Endodermal cell (in vitro differentiated cells): ENCODE data around the gene ALS2CL. TPM values are rescaled to one million over a fixed set of nuclear protein-coding genes. Genes with fewer than 3 reads are reported as not detected.

Source experiments
- DNase-seq: peaks from one replicate; pipeline ENCODE4 v3.0.0-alpha.2; 2017
- H3K27ac ChIP-seq: 2 replicates; pipeline ENCODE4 v1.5.1; 2013; ENCODE audit warnings: mild to moderate bottlenecking, low read depth, low read length, moderate library complexity
- H3K27me3 ChIP-seq: 2 replicates; pipeline ENCODE4 v1.6.1; 2013; ENCODE audit warnings: mild to moderate bottlenecking, low read length, moderate library complexity; ENCODE audit not compliant: insufficient read depth, control insufficient read depth, poor library complexity, severe bottlenecking
- H3K36me3 ChIP-seq: 2 replicates; pipeline ENCODE4 v1.7.0; 2013; ENCODE audit warnings: mild to moderate bottlenecking, low read length, moderate library complexity; ENCODE audit not compliant: control insufficient read depth, insufficient read depth
- H3K4me1 ChIP-seq: one replicate; pipeline ENCODE4 v1.7.0; 2013; ENCODE audit warnings: low read length; ENCODE audit not compliant: control insufficient read depth, insufficient read depth
- H3K4me3 ChIP-seq: 2 replicates; pipeline ENCODE4 v1.5.1; 2013; ENCODE audit warnings: mild to moderate bottlenecking, low read length, moderate library complexity
- H3K9ac ChIP-seq: 2 replicates; pipeline ENCODE4 v1.6.1; 2013; ENCODE audit warnings: mild to moderate bottlenecking, low read length, moderate library complexity; ENCODE audit not compliant: poor library complexity, severe bottlenecking; ENCODE audit errors: extremely low read depth
- H3K9me3 ChIP-seq: 2 replicates; pipeline ENCODE4 v1.6.1; 2013; ENCODE audit warnings: mild to moderate bottlenecking, low read length, moderate library complexity; ENCODE audit not compliant: control insufficient read depth
- H3K27ac Mint-ChIP-seq: 2 replicates; pipeline ENCODE4 v1.8.0; 2020; ENCODE audit warnings: mixed read lengths
- H3K27me3 Mint-ChIP-seq: 2 replicates; pipeline ENCODE4 v1.8.0; 2021; ENCODE audit warnings: mild to moderate bottlenecking, mixed read lengths; ENCODE audit not compliant: insufficient read depth
- H3K36me3 Mint-ChIP-seq: 2 replicates; pipeline ENCODE4 v1.8.0; 2020; ENCODE audit warnings: low read depth, mixed read lengths
- H3K4me1 Mint-ChIP-seq: 2 replicates; pipeline ENCODE4 v1.8.0; 2020; ENCODE audit warnings: mixed read lengths
- H3K4me3 Mint-ChIP-seq: 2 replicates; pipeline ENCODE4 v1.8.0; 2020; ENCODE audit warnings: mild to moderate bottlenecking, moderate library complexity, mixed read lengths
- H3K9me3 Mint-ChIP-seq: 2 replicates; pipeline ENCODE4 v1.8.0; 2020; ENCODE audit warnings: mild to moderate bottlenecking, mixed read lengths
- WGBS, 2 experiments: methylation state at CpG; one replicate each; pipeline versions ENCODE4 v1.1.5 to v1.1.7; 2013; ENCODE audit warnings: missing lambda C conversion rate in 2 of 2, mixed read lengths in 1 of 2; ENCODE audit not compliant: insufficient coverage in 1 of 2, insufficient read length in 1 of 2; 5-methylcytosine and 5-hydroxymethylcytosine counted together
- total RNA-seq, 2 donors: library from RNA; stranded (reverse); fragmentation: NEBNext Ultra II Directional in 1 of 2; extraction: Animal tissue kit (Norgen Biotek cat#: 25700) in 1 of 2; gene quantifications; 2 replicates in 1 of 2; 3 replicates in 1 of 2; pipeline ENCODE4 v1.2.1, GENCODE V29; 2021
- TF ChIP-seq, protein P1 (sequence below): fragments of 200-600 bp; sonication (generic); conservative IDR thresholded peaks from 2 replicates; pipeline ENCODE4 v1.5.0; 2021; ENCODE audit warnings: antibody characterized with exemption, mild to moderate bottlenecking

ALS2CL gene
- total RNA-seq, 2 donors from 2014 or later = 8.9 to 20.8 TPM

DNA sequence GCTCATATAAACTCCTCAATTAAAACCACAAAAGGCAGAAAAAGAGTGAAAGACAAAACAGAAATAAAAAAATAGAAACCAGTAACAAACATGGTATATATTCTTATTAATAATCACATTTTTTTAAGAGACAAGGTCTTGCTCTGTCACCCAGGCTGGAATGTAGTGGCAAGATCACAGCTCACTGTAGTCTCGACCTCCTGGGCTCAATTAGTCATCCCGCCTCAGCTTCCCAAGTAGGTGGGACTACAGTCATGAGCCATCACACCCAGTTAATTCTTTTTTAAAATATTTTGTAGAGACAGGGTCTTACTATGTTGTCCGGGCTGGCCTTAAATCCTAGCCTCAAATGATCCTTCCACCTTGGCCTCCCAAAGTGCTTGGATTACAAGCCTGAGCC is 44.0 kb downstream of the ALS2CL start:
- H3K4me3 ChIP-seq = no peak overlapping the region
- H3K36me3 Mint-ChIP-seq = no peaks in the 10 kb centered on the region
- H3K36me3 ChIP-seq = no peaks in the 10 kb centered on the region
- H3K4me1 Mint-ChIP-seq = no peaks in the 10 kb centered on the region
- WGBS, 2 experiments = 60 to 87% methylated on average over 1 to 3 of the region's 3 CpGs
- H3K27ac Mint-ChIP-seq = no peak overlapping the region
- TF ChIP-seq, protein P1, sequence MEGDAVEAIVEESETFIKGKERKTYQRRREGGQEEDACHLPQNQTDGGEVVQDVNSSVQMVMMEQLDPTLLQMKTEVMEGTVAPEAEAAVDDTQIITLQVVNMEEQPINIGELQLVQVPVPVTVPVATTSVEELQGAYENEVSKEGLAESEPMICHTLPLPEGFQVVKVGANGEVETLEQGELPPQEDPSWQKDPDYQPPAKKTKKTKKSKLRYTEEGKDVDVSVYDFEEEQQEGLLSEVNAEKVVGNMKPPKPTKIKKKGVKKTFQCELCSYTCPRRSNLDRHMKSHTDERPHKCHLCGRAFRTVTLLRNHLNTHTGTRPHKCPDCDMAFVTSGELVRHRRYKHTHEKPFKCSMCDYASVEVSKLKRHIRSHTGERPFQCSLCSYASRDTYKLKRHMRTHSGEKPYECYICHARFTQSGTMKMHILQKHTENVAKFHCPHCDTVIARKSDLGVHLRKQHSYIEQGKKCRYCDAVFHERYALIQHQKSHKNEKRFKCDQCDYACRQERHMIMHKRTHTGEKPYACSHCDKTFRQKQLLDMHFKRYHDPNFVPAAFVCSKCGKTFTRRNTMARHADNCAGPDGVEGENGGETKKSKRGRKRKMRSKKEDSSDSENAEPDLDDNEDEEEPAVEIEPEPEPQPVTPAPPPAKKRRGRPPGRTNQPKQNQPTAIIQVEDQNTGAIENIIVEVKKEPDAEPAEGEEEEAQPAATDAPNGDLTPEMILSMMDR = no peak
- H3K9me3 Mint-ChIP-seq = peaks cover 17% of the 10 kb centered on the region
- H3K27me3 Mint-ChIP-seq = peaks cover 4% of the 10 kb centered on the region
- H3K9ac ChIP-seq = no peak overlapping the region
- H3K27ac ChIP-seq = no peak overlapping the region
- H3K4me1 ChIP-seq = no peaks in the 10 kb centered on the region
- peaks cover 11% of the 10 kb centered on the region for H3K9me3 ChIP-seq
- H3K27me3 ChIP-seq = no peaks in the 10 kb centered on the region
- H3K4me3 Mint-ChIP-seq = no peak overlapping the region
- no peak for DNase-seq

DNA sequence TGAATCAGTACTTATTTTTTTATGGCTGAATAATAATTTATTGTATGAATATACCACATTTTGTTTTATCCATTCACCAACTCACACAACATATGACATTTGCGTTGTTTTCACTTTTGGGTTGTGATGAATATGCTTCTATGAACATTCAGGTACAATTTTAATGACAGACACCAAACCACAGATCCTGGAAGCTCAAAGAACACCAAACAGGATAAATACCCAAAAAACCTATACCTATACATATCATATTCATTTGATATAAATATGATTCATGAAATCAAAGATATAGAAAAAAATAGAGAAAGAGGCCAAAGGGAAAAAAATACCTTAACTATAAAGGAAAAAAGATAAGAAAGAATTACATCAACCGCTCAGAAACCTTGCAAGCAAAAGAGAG is 45.4 kb downstream of the ALS2CL start:
- Histone ChIP-seq H3K27ac (no peak overlapping the region), H3K4me3 (no peak overlapping the region), H3K9ac (no peak overlapping the region), H3K4me1 (no peaks in the 10 kb centered on the region), H3K9me3 (peaks cover 11% of the 10 kb centered on the region), H3K27me3 (no peaks in the 10 kb centered on the region), H3K36me3 (no peaks in the 10 kb centered on the region)
- no peak for DNase-seq
- H3K4me1 Mint-ChIP-seq = no peaks in the 10 kb centered on the region
- no peaks in the 10 kb centered on the region for H3K36me3 Mint-ChIP-seq
- TF ChIP-seq, protein P1 = no peak
- no CpG with 5 or more reads among the region's 2 CpGs for WGBS, 2 experiments
- H3K27ac Mint-ChIP-seq = no peak overlapping the region
- H3K4me3 Mint-ChIP-seq = no peak overlapping the region
- peaks cover 10% of the 10 kb centered on the region for H3K27me3 Mint-ChIP-seq
- peaks cover 14% of the 10 kb centered on the region for H3K9me3 Mint-ChIP-seq

DNA sequence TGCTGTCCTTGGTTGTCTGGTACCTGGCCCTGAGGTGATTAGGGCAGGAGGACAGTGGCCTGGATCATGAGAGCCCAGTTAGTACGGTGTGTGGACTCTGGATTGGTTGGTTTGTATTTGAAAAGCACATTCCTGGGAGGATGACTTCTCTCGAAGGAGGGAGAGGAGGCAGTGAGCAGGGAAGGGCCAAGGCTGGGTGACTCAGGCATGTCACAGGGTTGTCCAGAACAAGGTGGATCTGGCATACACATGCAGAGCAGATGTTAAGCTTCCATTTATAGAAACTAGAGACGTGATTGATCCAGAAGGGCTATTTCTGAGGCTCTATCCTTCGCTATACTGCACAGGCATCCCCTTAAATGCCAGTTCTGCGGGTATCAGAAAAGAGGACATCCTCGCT is 46.8 kb downstream of the ALS2CL start:
- Histone ChIP-seq H3K27me3 (no peaks in the 10 kb centered on the region), H3K4me3 (no peak overlapping the region), H3K27ac (no peak overlapping the region), H3K9ac (no peak overlapping the region), H3K36me3 (no peaks in the 10 kb centered on the region), H3K4me1 (no peaks in the 10 kb centered on the region), H3K9me3 (peaks cover 2% of the 10 kb centered on the region)
- Mint-ChIP-seq H3K4me3 (no peak overlapping the region), H3K27ac (no peak overlapping the region), H3K9me3 (peaks cover 15% of the 10 kb centered on the region), H3K36me3 (no peaks in the 10 kb centered on the region), H3K4me1 (no peaks in the 10 kb centered on the region), H3K27me3 (peaks cover 12% of the 10 kb centered on the region)
- WGBS, 2 experiments = 54 to 58% methylated on average over 5 to 6 of the region's 6 CpGs
- no peak for DNase-seq
- TF ChIP-seq, protein P1 = no peak
